Measurements from ENCODE around the gene SNRK. TPM values are rescaled to one million over a fixed set of nuclear protein-coding genes. Genes with fewer than 3 reads are reported as not detected.

Gene SNRK
- total and polyA plus RNA-seq, 2 donors (not counting 3 experiments of a cell fraction or from before 2014, with no cell fraction given), result 43.3 to 99.9 TPM

DNA sequence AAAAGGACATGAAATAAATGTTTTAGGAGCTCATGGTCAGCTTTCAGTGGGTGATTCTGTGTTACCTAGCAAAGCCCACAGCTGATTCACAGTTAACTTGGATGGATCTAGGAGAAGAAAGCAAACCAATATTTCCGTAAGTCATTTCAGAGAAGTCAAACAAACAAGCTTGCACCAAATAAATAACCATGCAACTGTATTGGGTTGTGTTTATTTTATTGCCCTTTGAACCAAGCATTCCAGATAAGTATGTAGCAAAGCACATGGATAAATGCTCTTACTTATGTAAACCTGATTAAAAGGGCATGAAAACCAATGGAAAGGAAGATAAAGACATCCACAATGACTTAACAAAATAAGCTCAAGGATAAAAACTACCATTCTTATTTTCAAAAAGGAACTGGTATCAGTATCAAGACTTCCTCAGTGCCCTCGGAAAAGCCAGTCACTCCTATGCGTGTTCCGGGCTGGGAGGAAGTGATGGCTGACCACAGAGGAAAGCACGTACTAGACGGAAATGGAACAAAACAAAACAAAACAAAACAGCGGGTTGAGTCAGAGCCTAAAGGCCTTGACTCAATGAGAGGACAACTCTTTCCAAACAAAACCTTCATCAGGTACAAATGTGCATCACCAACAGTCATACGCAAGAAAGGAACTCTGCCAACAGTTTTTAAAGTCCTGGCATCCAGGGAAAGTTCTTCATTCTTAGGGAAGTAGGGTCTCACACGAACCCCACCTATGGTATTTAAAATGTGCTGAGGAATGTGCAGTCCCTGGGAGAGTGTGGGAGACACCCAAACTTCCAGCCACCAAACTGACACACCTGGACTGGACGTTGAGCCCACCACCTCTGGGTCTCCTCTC is 103.3 kb downstream of the SNRK start:
- Histone ChIP-seq H3K27ac (ENCODE audit: insufficient read depth, low read depth, low read length) (peak overlapping the region; percentile 97), H2AFZ (ENCODE audit: low read depth, low read length) (no peak overlapping the region)
- POLR2A ChIA-PET, result interaction anchor here (0.9 to 1.7 kb wide), 7 partner anchors 12 to 228 kb away, joined by 3 to 8 read pairs (median 4); partner anchors contain the start of gene SNRK

More for the DNA sequence above, 103.3 kb downstream of the SNRK start:
- peak; percentile 97 for DNase-seq (ENCODE audit: low read depth, low spot score)
- CTCF ChIA-PET, result interaction anchor here (0.8 to 3.4 kb wide), 24 partner anchors 10 to 809 kb away, joined by 3 to 56 read pairs (median 5); partner anchors contain the start of gene SNRK
- dilution Hi-C loops (cut with MboI; ENCODE audit: extremely low pct_ligation_motif_present, low sequenced_read_pairs) (loop anchor here (25.0 kb wide), 1 partner anchor 202 kb away; no protein-coding TSS in a partner anchor), intact Hi-C loops (cut with micrococcal nuclease) (loop anchor here (1.0 to 10.0 kb wide), 13 partner anchors 16 to 303 kb away; partner anchors contain the start of genes ABHD5, ANO10 and SNRK)
- peaks cover 68% of the 10 kb centered on the region for H3K4me1 ChIP-seq (ENCODE audit: control insufficient read depth, extremely low read depth, insufficient read depth, low read length)
- no peak overlapping the region for H3K4me3 ChIP-seq (replicated peaks in 1 of 3; ENCODE audit: insufficient read depth in 1 of 3, low read depth in 1 of 3, low read length in 3 of 3)
- peaks cover 13% of the 10 kb centered on the region for H3K79me2 ChIP-seq (ENCODE audit: control insufficient read depth, insufficient read depth, low read length)
- FAIRE-seq, result peak; percentile 100
- H3K9me1 ChIP-seq (replicated peaks; ENCODE audit: control insufficient read depth, extremely low read depth, insufficient read depth, low read length), result no peaks in the 10 kb centered on the region
- H3K4me2 ChIP-seq (ENCODE audit: insufficient read depth, low read length), result peak overlapping the region; percentile 58
- H3K36me3 ChIP-seq (ENCODE audit: control insufficient read depth in 2 of 2, extremely low read depth in 1 of 2, insufficient read depth in 2 of 2, low read length in 2 of 2), result no peaks in the 10 kb centered on the region
- TF ChIP-seq POLR2A (IDR thresholded peaks at IDR 0.05; ENCODE audit: low read depth, low read length) (peak; percentile 90), JUN (IDR thresholded peaks at IDR 0.05; ENCODE audit: borderline replicate concordance, insufficient read depth, insufficient read length, low read depth) (peak; percentile 95), GATA2 (IDR thresholded peaks at IDR 0.05; ENCODE audit: insufficient read depth, insufficient read length, low read depth, low read length) (peak; percentile 98), EZH2 (IDR thresholded peaks at IDR 0.05; ENCODE audit: borderline replicate concordance, low read depth, low read length, severe bottlenecking) (no peak), MYC (IDR thresholded peaks at IDR 0.05; ENCODE audit: low read depth, low read length) (peak; percentile 6), POLR2AphosphoS5 (IDR thresholded peaks at IDR 0.05; ENCODE audit: insufficient read depth, low read depth, low read length) (peak; percentile 96), FOS (IDR thresholded peaks at IDR 0.05; ENCODE audit: borderline replicate concordance, insufficient read depth, low read length) (peak; percentile 100)
- TF ChIP-seq, protein P1, sequence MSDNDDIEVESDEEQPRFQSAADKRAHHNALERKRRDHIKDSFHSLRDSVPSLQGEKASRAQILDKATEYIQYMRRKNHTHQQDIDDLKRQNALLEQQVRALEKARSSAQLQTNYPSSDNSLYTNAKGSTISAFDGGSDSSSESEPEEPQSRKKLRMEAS (IDR thresholded peaks at IDR 0.05; ENCODE audit: insufficient read depth, insufficient read length), result no peak
- TF ChIP-seq, protein P2, sequence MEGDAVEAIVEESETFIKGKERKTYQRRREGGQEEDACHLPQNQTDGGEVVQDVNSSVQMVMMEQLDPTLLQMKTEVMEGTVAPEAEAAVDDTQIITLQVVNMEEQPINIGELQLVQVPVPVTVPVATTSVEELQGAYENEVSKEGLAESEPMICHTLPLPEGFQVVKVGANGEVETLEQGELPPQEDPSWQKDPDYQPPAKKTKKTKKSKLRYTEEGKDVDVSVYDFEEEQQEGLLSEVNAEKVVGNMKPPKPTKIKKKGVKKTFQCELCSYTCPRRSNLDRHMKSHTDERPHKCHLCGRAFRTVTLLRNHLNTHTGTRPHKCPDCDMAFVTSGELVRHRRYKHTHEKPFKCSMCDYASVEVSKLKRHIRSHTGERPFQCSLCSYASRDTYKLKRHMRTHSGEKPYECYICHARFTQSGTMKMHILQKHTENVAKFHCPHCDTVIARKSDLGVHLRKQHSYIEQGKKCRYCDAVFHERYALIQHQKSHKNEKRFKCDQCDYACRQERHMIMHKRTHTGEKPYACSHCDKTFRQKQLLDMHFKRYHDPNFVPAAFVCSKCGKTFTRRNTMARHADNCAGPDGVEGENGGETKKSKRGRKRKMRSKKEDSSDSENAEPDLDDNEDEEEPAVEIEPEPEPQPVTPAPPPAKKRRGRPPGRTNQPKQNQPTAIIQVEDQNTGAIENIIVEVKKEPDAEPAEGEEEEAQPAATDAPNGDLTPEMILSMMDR (IDR thresholded peaks at IDR 0.05; ENCODE audit: extremely low read depth in 1 of 2, insufficient read depth in 1 of 2, low read depth in 1 of 2, low read length in 2 of 2), result no peak
- H3K9ac ChIP-seq (replicated peaks; ENCODE audit: extremely low read depth, insufficient read depth, low read length), result peak overlapping the region; percentile 91
- no peaks in the 10 kb centered on the region for H3K9me3 ChIP-seq (replicated peaks; ENCODE audit: control insufficient read depth, insufficient read depth, low read length)
- no peaks in the 10 kb centered on the region for H4K20me1 ChIP-seq (replicated peaks; ENCODE audit: control insufficient read depth, extremely low read depth, insufficient read depth, low read length)
- no peaks in the 10 kb centered on the region for H3K27me3 ChIP-seq (ENCODE audit: control insufficient read depth in 2 of 2, insufficient read depth in 2 of 2, low read length in 2 of 2)
- no TSS peak for BruUV-seq (replicated peaks)

Measured in endothelial cell of umbilical vein (primary cell).